Islet of Langerhans (tissue), 1 donor: ENCODE measurements around the gene TIAM1.

ENCODE experiments used
- FAIRE-seq: peaks from one replicate; lab custom pipeline; 2011; peaks lifted over from hg19 to GRCh38; lab: Jason Lieb, UNC

The TIAM1 gene

DNA sequence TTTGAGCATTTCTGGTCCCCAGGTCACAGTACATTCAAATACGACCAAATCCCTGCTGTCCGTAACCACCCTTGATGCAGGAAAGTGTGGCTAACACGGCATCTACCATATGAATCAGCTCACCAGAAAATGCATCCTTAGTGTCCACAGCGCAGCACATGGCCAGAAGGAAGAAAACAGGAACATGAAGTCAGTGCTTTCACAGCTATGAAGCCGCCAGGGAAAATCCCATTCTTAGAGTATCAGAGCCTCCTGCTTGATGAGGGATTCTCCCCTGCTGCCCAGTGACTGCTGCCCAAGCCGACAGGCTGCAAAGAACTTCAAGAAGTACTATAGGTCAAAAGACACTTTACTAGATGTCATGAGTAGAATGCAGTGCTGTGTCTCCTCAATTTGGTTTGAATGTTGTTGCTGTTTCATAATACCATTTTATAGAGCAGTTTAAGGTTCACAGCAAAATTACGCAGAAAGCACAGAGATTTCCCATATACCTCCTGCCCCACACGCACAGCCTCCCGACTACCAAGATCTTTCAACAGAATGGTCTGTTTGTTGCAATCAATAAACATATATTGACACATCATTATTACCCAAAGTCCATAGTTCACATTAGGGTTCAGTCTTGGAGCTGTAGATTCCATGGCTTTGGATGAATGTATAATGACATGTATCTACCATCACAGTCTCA, 14.5 kb downstream of the TIAM1 start:
- FAIRE-seq: no peak

DNA sequence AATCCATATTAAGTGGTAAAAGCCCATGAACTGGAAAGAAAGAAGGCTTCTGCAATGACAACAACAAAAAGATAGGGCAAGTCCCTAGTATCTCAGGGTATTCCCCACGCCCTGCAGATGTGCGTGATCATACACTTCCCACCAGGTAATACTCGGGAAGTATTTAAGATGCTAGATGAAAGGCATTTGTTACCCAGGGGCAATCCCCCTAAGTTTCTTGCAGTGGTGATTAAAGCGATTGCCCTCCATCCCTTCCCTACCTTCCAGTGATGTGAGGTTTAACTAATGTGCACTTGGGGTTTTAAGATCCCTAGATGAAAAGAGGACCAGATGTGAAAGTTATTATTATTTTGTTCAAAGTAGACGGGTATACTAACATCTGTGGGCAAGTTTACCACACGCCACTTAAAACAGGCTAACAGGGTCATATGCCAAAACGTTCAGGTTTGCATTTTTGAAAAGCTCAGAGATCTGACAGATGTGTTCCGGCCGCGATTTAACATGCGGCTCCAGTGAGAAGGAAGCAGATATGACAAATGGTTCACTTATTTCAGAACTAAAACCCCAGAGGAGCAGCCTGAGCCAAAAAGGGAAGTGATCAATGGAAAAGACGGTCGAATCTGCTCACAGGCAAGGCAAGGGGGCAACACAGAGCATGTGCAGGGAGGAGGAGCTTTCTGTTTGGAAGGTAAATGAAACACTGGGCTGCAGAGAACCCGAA, 17.4 kb downstream of the TIAM1 start:
- FAIRE-seq: no peak

DNA sequence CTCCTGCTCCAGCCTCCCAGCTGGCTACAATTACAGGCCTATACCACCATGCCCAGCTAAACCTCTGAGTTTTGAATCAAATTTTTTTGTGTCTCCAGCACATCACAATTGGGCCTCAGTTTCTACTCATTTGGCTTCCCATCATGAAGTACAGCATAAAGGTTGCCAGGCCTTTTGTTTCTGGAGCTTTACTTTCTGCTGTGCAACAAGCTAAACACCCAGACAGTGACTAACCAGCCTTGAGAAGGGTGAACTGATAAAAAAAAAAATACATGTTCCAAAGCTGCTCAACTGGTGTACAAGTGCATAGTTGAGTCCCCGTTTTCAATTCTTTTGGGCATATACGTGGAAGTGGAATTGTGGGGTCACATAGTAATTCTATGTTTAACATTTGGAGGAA, 25.1 kb downstream of the TIAM1 start:
- no peak for FAIRE-seq

DNA sequence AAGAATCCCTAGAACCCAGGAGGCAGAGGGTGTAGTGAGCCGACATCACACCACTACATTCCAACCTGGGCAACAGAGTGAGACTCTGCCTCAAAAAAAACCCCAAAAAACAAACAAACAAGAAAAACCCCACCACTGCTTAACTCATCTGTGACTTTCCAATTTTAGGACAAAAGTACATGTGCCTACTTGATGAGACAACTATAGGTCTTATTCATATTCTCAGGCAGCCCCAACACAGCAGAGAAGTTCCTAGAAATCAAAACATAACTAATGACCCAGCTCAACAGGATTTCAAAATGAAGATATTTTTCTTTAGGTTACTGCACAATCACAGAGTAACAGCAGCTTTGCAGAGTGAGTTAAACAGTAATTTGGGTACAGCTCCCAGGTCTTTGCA, 26.4 kb downstream of the TIAM1 start:
- no peak for FAIRE-seq

DNA sequence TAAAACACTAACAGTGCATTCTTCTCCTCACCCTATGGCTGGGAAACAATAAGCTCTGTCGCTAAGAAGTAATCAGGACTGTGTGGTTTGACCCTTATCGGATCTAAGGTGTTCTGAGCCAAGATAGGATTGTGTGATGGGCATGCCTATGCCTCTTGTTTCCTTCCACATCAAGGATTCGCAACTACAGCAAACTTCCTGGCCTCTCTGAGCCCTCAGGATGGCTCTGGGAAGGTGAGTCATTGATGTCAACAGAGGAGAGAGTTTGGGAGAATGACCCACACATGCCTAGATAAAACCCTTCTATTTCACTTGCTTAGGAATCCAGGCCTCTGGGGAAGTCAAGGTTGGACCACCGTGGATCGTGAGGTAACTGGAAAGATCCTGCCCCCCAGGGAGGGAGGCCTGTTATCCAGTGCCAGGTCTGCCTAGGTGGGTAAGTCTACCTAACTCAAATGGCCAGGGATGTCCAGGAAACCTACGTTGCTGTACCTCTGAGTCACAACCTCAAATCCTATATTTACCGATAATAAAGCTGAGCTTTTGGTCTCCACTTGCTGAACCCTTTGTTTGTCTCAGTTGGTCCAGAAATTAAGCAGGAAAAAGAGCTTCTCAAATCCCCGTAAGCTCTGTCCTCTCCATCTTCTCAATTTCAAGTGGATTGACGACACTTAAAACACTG, 27.4 kb downstream of the TIAM1 start:
- FAIRE-seq: no peak

DNA sequence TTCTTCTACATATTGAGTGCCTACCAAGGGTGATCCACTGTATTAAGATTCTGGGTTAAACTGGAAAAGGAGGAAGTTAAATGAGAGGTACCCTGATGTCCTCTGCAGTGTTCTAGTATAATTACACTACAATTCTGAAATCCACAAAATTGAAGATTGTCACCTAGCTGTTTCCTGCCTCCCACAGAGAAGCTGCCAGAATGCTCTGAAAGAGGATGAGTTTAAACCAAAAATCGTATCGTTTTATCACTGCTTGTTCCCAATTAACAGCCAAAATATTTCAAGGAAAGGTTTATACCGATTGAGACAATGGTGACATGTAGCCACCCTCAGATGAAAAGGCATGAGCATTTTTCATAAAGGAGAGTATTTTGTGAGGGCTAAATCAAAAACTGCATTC, 28.0 kb downstream of the TIAM1 start:
- no peak for FAIRE-seq

DNA sequence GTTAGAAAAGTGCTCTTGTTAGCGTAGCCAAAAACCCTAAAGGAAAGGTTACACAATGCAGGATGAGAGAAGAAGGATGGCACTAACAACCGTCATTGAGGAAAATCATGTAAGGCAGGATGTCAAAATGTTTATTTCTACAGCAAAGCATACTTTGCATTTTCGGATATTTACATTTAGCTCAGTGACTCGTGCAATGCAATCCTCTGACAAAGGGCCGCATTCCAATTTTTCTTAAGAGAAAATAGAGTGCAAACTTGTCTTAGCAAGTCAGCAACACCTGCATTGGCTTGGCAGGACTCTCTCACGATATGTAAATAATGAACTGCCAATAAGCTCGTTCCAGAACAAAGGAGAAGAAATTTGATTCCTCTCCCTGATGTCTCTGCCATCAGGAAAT, 33.3 kb downstream of the TIAM1 start:
- no peak for FAIRE-seq

DNA sequence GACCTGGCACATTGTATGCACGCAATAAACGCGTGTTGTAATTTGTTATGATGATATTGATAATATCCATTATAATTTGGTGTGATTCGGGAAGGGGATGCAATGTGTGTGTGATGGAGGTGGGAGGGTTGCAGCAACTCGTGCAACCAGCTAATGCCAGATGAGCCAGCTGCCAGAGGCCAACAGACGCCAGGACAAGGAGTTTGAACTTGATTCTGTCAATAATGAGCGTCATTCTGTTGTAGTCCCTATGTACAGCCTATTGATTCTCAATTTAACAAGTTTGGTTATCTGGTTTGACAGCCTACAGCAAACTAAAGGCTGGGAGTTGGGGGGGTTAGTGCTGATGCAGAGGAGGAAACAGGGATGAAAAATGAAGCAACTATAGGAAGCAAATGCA, 35.5 kb downstream of the TIAM1 start:
- no peak for FAIRE-seq

DNA sequence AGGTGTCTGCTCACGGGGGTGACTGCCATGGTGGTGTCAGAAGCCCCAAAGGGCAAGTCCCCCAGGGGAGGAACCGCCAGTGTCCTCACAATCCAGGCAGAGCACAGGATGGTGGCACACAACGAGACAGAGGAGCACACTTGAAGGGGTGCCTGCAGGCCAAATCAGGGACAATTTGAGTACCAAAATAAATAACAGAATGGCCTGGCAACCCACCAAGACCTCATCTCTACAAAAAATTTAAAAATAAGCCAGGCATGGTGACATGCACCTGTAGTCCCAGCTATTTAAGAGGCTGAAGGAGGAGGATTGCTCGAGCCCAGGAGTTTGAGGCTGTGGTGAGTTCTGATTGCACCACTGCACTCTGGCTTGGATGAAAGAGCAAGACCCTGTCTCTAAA, 38.2 kb downstream of the TIAM1 start:
- no peak for FAIRE-seq

DNA sequence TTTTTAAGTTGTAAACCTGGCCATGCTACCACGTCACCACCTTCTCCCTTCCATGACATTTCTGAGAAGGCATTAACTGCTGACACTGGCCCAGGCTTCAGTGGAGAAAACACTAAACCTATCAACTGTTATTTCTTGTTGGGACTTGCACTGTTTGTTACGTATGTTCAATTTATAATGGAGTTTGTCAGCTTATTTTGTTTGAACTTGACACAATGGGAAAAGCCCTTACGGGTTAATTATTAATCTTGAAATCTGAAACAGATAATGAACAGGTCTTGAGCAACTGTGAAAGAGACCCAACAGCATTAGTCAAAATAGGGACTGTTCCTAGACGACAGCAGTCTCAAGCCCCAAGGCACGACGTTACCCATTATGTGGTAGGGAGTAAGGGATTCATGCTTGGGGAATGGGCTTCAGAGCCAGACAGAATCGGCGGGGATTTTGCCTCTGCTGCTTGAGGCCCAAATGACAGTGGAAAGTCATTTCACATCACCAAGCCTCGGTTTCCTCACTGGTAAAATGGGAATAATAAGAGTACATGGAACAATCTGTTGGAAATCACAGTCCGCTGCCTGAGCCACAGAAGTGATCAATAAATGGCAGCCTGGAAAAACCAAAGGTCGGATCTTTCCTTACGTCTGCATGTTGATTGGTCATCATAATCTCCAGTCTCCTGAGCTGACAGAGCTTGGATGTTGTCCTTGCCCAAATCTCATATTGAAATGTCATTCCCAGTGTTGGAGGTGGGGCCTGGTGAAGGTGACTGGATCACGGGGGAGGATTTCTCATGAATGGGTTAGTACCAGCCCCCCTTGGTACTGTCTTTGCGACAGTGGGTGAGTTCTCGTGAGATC, 44.5 kb downstream of the TIAM1 start:
- peak; percentile 99 for FAIRE-seq

DNA sequence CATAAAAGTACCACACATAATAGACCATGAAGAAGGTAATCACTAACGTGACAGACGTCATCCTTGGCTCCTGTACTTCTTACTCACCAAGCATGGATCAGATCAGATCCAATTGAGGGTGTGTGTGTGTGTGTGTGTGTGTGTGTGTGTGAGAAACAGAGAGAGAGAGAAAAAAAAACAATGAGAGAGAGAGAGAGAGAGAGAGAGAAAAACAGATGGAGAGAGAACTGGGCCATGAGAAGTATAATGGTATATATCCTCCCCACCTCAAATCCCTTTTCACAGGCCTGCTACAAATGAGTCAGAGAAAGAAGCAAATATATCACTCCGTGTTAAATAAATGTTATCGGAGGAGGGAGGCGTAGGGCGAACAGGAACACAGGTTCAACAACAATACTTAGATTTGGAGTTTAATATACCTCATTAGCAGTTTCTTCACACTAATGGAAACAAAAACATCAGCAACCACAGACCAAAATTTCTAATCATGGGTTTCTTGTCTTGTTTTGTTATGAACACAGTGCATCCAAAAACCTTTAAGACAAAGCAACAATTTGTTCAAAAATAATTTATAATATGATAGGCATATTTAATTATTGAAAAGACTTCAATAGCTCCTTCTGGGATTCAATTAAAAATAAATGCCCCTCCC, 45.3 kb downstream of the TIAM1 start:
- FAIRE-seq: peak; percentile 80

DNA sequence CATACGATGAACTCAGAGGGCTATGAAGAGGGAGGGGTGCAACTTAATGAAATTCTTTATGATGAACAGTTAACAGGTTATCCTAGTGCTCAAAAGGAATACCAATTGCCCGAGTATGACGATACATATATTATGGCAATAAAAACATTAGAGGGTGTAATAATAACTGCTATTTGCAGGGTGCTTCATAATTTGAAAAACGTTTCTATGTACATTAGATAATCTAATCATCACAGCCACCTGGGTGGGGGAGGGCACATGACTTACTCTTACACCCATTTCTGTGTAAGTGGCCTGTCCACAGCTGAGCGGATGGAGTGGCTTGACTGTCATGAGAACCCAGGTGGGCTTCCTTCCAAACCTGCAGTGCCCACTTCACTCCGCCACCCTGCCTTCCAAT, 46.3 kb downstream of the TIAM1 start:
- no peak for FAIRE-seq

DNA sequence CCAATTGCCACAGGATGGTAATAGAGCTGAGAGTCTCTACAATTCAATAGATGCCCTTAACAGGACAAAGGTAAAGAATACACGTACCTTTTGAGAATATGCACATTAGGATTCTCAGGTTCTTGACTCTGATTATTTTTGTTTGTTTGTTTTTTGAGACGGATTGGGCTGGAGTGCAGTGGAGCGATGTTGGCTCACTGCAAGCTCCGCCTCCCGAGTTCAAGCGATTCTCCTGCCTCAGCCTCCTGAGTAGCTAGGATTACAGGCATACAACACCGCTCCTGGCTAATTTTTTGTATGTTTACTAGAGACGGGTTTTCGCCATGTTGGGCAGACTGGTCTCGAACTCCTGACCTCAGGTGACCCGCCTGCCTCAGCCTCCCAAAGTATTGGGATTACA, 48.4 kb downstream of the TIAM1 start:
- no peak for FAIRE-seq

DNA sequence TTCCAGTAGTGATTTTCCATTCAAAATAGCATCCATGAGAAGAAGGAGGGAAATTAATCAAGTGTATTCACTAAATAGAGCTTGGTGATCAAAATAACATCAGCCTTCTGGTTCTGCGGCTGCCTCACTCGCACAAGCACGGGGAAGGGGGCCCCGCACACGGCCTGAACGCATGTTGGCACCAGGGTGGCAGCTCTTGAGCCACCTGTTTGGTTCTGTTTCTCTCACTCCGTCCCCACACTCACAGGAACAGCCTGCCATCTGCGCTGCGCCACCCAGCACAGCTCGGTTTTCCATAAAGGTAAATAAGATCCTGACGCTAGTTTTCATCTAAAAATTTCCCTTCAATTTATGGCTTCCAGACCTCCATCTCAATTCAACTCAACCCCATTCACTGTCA, 49.4 kb downstream of the TIAM1 start:
- FAIRE-seq: no peak

DNA sequence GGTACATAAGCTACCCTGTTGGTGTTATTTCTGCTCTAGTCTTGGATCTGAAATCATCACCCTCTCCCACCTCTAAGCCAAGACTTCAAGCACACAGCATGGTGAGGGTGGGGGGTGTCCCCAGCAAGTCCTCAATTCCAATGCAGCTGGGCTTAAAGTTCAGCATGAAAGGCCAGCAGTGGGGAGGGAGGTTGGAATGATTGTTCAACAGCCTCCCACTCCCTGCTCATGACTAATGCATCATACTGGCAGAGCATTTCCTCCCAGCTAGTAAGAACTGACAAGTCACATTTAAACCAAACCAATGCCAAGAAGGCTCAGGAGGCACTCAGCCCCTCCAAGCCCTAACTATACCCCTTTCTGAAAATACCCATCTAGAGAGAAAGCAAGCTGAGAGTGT, 50.1 kb downstream of the TIAM1 start:
- FAIRE-seq: no peak

DNA sequence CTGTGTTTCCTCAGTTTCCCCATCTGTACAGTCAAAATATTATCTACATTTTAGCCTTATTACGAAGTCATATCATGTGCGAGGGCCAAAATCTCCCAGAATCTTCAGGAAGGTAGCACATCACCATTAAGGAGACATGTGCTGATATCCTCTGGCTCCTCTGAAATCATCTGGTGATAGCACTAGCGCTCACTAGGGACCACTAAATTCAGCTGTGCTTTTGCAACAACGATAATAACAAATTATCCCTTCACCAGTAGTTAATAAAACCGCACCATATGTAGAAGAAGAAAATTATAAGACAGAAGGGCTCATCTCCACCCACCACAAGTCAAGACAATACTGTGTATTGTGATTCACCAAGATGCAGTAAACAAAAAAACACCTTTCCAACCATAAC, 53.3 kb downstream of the TIAM1 start:
- no peak for FAIRE-seq

DNA sequence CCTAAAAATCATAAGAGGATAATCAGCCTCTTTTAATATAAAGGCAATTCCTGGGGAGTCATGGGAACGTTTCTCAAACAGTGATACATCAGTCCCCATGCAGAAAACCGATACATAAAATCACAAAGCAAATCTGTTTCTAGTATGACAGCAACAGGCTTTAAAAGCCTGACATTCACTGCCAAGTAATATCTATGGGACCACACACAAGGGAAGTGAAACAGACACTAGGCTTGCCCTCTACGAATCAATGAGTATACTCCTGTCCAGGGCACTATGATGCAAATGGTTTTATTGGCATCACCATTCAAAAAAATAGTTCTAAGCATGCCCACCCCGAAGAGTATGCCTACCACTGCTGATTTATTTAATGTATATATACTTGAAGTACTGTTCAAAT, 54.4 kb downstream of the TIAM1 start:
- no peak for FAIRE-seq

DNA sequence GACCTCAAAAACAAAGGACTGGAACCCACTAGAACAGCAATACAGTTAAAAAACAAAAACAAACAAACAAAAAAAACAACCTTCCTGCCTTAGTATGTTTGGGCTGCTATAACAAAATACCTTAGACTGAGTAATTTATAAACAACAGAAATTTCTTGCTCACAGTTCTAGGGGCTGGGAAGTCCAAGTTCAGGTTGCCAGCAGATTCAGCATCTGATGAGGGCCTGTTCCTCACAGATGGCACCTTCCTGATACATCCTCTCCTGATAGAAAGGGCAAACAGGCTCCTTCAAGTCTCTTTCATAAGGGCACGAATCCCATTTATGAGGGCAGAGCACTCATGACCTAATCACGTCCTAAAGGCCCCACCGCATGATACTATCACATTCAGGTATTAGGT, 55.9 kb downstream of the TIAM1 start:
- no peak for FAIRE-seq

DNA sequence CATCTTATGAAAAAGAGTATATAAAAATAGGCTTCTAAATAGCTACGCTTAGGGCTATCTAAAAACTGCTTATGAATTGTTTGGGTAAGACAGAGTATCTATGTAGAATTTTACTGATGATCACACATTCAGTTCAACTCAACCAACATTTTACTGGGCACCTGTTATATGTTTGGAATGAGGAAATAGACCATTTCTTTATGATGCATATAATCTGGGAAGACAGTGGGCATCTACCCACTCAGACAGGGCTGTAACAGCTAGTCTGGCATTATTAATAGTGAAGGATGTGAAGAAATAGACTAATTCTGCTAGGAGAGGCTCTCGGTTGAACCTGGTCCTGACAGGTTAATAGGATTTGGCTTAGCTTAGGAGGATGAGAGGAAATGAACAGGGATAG, 56.9 kb downstream of the TIAM1 start:
- FAIRE-seq: no peak

DNA sequence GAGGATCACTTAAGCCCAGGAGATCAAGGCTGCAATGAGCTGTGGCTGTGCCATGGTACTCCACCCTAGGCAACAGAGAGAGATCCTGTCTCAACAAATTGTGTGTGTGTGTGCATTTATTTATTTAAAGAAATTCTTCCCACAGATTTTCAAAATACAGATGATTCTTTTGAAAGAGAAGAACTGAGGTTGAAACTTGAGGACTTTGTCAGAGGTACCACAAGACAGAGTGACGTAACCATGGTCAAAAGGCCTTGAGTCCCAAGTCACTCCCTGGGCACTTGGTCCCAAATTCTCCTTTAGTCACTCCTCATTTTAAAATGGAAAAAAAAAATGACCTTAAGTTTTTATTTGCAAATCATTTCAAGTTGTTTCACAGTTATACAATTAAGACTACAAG, 57.4 kb downstream of the TIAM1 start:
- no peak for FAIRE-seq

DNA sequence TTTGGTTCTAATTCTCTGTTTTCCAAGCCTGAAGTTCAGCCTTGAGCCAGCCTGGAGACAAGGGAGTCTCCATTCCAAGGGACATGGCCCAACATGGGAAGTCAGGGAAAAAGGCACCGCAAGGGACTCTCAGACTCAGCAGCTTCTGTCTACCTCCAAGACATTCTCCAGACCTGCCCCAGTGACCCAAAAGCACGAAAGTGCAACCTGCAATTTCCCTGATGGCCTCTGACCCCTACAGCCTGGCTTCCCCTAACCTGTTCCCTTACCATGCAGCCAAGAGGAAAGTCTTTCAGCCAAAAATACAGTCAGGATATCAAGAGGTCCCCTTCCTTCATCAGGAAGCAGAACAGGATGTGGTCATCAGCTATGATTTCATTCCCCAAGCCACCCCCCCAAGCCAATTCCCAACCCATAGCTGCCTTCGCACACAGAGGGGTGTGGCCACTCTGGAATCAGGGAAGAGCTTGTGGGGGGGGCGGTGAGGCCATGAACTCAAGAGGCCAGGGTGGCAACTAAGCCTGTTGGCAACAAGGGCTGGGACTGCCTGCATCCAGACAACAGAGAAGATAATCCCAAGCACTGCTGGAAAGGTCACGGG, 59.2 kb downstream of the TIAM1 start:
- FAIRE-seq: no peak

DNA sequence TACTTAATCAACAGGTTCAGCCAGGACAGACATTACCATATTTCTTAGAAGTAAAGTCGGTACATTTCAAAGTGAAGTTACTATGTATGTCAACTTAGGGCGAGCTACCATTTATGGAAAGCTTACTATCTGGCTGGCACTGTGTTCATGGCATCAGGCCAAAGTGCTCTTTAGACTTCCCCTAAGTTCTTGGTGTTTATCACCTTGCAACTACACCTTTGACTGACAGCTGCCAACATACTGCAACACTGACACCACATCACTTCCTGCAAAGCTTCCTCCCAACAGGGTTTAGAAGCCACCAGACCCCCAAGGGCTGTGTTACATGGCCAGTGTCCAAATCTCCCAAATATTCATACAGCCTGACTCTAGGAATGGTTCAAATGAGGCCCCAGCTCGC, 61.0 kb downstream of the TIAM1 start:
- FAIRE-seq: no peak
